Stimulated activated CD8-positive, alpha-beta memory T cell treated with anti-CD3 and anti-CD28 coated beads, Interleukin-4, amount 100 ng/mL, for 48 hours (primary cell): ENCODE data around the gene FAM110A.
"Not testable (repeated sequence)": the region's sequence is repeated elsewhere in the genome, so short reads cannot be mapped to it uniquely, and the experiment has no call there.

ENCODE experiments used
- DNase-seq: peaks from one replicate; pipeline ENCODE4 v3.0.0-alpha.2; 2020

The FAM110A gene

DNA sequence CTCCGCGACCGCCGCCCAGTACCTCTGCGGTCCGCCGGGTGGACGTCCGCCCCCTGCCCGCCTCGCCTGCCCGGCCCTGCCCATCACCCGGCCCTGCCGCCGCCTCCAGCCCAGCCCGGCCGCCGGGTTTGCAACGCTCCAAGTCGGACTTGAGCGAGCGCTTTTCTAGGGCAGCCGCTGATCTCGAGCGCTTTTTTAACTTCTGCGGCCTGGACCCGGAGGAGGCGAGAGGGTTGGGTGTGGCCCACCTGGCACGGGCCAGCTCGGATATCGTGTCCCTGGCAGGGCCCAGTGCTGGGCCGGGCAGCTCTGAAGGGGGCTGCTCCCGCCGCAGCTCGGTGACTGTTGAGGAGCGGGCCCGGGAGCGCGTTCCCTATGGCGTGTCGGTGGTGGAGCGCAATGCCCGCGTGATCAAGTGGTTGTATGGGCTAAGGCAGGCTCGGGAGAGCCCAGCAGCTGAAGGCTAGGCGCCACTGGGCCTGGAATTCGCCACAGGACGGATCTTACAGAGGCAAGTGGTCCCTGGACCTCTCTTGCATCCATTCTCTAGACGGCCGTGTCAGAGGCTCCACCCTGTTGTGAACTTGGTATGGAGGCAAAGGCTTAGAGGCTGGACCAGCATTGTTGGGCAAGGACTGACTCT is 11.8 kb downstream of the FAM110A start:
- peak; percentile 39 for DNase-seq

DNA sequence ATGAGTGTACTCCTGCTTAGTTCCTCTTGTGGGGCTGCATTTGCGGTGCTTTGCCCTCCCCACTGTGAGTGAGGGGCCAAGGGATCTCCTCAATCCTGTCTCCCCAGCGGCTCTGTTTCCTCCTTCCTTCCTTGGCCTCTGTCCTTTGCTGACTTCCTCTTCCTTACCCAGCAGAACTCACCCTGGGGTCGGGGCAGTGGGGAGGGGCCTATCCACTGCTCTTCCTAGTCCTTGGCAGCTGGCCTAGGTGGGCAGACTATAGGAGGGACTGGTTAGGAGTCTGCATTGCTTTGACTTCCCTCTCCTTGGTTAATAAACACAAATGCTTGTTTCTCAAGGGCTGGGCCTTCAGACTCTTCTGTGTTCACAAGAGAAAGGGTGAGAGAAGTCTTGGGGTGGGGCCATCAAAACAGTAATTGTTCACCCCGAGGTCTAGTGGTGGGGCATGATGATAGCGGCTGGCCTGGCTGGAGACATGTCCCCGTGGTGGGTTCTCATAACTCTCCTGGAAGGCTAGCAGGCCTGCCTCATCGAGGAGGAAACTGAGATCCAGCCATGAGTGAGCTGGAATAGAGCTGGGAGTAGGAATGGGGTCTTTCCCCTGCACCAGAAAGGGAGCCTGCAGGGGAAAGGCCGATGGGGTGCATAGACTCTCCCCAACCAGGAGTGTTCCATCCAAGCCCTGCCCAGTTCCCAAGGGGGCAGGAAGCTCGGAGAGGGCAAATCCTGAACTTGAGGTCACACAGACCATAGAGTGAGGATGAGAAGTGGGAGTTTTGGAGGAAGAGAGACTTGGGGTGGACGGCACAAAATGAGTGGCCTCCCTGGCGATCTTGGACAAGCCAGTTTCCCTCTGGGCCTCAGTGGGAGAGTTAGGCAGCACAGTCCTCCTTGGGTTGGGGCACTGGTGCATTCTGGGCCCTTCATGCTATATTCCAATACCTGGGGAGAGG is 12.7 kb downstream of the FAM110A start:
- peak; percentile 30 for DNase-seq

DNA sequence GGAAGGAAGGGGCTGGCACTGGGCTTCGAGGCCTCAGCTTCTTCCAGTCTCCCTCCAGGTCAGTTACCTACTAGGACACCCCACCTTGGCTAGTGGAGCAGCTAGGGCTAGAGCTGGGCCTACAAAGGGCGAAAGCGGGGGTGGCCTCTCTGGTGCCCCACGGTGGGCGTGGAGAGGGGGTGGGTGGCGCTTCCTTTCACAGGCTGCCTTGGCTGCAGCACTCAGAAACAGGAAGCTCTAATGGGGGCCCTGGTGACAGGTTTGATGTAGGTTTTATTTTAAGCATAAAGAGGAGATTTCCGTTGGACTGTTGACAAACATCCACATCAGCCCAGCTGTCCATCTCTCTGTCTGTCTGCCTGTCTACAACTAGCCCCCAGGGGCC is 13.4 kb downstream of the FAM110A start:
- peak; percentile 68 for DNase-seq

DNA sequence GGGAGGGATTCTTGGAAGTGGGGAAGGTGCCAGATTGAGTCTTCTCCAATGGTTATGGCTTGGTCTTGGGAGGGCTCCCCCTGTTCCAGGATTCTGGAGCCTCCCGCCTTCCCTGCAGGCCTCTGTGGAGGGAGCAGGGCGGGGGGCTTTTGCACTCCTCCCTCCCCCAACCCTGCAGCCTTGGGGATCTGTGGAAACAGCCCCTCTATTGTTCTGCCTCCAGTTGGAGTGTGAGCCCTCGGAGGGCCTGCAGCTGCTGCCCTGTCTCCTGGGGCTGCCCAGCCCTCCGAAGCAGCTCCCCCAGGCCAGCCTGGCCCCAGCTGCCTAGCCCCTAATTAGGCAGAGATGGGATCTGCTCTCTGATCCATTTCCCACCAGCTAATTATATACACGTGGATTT is 14.7 kb downstream of the FAM110A start:
- DNase-seq: no peak

DNA sequence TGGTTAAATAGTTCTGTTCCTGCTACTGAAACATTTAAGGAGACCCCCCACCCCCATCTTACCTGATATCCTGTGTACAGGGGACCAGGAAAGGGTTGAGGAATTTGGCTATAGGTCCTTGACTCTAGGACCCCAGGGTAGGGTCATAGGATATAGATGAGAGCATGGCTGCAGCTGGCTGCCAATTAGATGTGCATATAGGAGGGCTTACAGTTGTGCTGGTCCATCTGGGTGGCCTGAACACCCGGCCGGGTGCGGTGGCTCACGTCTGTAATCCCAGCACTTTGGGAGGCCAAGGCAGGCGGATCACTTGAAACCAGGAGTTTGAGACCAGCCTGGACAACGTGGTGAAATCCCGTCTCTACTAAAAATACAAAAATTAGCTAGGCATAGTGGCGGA is 15.2 kb downstream of the FAM110A start:
- not testable (repeated sequence) for DNase-seq

DNA sequence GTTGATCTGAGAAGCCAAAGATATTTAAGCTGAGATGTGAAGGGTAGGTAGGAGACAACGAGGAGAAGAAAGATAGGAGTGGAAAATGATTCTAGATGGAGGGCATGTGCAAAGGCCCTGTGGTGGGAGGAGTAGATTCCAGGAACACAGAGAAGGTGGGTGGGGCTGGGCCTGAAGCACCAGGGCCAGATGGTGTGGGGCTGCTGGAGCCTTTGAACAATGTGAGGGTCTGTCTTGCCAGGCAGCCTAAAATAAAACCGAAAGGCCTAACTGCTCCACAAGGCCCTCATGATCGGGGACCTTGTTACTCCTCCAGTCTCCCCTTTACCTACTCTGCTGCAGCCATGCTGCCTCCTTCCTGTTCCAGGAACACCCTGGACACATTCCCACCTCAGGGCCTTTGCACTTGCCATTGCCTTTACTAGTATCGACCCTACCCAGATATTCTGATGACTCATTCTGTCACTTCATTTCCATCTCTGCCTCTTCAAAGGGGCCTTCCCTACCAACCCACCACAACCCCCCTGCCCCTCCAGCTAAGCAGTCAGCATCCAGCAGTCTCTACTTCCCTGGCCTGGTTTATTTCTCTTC is 20.0 kb downstream of the FAM110A start:
- no peak for DNase-seq

DNA sequence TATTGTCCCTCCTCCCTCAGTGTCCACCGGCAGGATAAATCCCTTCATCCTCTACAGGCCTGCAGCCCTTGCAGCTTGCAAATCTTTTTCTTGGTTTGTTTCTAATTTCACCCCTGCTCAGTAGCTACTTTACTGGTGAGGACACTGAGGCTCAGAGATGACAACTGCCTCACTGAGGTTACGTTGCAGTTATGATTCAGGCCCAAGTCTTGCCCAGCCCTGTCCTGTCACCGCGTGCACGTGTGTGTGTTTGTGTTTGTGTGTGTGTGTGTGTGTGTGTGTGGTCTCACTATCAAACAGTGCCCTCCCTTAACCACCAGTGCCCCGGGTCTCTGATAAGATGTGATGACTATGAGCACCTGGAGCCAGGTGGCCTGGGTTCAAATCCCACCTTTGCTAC is 21.1 kb downstream of the FAM110A start:
- DNase-seq: no peak

DNA sequence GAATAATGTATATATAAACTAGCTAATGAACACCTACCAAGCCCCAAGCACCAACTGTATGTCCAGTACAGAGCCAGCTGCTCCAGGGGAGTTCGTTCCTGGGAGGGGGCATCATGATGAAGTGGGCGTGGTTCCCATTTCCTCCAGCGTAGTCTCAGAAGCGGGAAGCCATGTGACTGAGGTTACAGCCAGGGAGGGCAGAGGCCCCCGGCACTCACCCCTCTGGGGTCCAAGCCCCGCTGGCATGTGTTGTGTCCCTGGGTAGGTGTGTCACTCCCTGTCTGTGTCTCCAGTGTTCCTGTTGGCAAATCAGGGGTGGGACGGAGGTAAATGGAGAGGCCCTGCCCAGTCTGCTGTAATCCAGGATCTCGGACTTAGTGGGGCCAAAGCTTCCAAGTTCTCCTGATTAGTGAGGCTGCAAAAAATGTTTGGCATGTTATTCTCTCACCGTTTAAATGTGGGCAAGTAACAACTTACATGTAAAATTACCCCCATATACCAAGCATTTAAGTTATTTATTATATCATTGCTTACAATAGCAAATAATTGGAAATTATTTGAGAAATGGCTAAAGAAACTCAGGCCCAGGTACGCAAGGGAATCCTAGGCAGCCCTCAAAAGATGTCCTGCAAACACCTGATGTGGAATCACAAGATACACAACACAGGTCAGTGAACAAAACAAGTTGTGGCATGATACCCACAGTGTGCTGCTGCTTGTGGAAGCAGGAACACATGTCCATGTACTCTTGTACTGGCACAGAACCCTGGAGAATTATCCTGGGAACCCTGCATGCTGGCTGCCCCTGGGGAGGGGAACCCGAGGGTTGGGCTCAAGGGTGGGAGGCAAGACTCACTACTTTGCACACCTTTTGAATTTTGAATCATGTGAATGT is 22.2 kb downstream of the FAM110A start:
- DNase-seq: no peak

DNA sequence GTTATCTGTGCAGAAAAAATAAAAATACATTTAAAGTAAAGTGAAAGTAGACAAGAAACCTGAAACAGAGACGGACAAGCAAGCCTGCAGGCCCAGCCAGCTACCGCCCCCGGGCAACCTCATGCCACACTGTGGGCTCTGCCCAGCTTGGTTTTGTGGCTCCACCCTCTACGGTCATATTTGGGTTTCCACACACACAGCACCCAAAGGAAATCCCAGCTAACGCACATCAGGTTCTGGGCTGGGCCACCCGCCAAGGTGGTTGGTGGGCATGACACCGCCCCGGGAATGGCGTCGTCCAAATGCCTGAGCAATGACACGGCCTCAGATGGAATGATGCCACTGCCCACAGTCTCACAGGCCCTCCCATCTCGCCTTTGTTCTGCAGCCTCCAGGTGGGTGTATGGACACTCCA is 22.9 kb downstream of the FAM110A start:
- DNase-seq: peak; percentile 69

DNA sequence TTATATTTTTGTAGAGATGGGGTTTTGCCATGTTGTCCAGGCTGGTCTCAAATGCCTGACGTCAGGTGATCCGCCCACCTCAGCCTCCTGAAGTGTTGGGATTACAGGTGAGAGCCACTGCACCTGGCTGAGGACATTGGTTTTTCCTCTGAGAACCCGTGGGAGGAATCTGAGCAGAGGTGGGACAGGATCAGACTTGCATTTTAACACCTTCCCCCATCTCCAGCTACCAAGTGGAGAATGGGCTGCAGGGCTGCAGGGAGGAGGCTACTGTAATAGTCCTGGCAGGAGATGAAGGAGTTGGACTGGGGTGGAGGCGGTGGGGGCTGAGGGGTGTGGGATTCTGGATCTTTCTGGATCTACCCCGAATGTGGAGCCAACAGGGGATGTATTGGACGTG is 24.5 kb downstream of the FAM110A start:
- no peak for DNase-seq

DNA sequence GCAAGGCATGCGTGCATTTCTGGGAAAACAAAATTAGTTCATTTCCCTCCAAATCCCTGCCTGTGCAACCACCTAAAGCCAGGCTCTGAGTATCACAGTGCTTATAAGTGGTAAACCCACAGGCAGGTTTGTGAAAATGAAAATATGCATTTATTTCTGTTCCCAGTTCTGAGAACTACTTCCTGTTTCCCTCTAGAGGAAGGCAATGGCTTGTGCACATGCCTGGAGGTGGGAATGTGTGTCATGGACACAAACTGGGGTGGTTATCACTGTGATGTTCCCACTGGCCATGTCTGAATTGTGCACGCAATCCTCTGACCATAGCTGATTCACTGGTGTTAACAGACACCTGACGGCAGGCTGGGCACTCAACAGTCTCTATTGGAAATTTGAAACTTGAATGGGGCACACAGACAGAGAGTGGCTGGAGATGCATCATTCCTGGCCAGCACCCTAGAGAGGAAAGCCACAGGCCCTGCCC is 26.3 kb downstream of the FAM110A start:
- no peak for DNase-seq

DNA sequence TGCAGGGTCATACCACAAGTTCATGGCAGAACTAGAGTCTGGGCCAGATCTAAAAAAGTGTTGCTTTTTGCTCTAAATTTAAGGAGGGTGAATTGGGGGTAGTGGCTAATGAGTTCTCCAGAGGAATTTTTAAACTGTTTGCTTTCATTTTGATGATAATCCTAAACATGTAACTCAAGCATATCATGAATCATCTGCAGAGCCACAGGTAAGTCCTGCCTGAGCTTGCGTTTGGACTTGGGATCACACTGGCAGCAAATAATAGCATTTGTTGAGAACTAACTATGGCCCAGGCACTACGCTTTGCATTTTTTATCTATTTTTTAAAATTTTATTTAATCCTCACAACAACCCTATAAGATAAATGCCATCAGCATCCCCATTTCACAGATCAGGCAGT is 27.4 kb downstream of the FAM110A start:
- no peak for DNase-seq

DNA sequence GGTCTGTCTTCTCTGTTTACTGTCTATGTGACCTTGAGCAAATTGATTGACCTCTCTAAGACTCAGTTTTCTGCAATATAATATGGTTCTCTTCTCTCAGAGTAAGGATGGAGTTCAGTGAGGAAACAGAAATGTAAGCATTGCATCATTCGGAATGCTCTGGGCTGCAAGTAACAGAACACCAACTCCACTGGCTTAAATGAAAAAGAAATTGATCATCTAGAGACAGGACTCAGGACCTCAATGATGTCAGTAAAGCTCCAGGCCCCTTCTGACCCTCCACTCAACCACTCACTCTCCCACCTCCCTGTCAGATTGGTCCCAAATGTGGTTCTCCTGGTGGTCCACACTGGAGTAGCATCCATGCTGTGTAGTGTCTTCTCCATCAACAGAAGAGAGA is 31.9 kb downstream of the FAM110A start:
- no peak for DNase-seq

DNA sequence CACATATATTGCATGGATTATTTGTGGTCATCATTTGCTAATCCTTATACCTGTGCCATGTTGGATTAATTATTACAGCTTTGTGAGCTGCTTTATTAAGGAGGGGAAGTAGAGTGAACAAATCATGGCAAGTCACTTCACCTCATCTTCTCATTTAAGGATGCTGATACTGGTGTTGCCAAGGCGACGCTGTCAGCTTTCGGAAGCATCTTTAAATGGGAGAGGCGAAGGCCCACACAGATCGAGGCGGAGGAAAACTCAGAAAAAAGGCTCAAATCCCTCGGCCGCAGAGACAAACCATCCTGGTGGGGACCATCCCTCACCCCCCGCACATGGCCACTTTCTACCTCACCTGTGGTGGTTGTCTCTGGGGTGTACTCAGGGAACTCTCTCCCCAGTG is 34.8 kb downstream of the FAM110A start:
- no peak for DNase-seq

DNA sequence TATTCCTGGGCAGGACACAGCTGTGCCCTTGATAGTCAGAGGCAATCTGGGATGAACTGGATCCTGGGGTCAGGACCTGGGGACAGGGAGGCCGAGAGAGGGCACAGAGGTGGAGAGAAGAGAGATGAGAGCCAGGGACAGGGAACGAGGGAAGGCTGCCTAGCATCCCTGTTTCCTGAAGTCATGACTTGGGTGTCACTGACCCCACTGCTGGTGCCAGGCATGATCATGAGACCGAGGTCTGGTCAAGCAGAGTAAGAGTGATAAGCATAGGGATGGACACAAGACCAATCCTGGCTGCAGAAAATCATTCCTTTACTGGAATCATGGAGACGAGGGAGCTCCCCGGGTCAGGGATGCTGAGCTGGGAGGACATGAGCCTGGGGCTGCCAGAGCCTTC is 36.1 kb downstream of the FAM110A start:
- DNase-seq: no peak

DNA sequence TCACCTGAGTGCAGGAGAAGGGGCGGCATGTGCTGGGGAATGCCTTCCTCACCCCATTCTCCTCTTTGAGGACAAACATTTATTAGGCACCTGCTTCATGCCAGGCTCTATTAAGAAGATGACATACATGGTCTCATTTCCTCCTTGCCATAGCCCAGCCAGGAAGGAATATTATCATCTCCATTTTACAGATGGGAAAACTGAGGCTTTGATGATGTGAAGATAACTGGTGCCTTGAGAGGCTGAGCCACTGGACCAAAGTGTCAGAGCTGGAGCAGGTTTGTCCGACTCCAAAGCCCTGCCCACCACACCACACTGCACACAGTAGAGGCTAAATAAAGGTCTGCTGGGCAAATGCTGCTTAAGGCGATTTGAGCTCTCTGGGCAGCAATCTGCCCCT is 37.2 kb downstream of the FAM110A start:
- DNase-seq: no peak

DNA sequence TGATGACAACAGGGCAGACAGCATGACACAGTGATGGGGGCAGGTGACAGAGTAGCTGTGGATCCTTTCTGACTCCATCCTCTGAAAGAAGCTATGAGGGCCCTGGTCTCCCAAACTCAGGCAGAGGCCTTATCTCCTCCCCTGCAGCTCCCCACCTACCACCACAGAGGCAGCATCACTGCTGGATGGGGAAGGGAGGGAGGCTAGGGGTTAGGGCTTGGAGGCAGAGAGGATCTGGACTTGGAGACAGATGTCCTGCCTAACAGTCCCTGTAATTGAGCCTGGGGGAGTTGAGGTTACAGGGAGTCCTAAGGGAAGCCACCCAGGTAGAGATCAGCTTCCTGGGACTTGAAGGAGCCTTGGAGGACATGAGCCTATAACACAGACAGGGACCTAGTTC is 37.9 kb downstream of the FAM110A start:
- DNase-seq: no peak

DNA sequence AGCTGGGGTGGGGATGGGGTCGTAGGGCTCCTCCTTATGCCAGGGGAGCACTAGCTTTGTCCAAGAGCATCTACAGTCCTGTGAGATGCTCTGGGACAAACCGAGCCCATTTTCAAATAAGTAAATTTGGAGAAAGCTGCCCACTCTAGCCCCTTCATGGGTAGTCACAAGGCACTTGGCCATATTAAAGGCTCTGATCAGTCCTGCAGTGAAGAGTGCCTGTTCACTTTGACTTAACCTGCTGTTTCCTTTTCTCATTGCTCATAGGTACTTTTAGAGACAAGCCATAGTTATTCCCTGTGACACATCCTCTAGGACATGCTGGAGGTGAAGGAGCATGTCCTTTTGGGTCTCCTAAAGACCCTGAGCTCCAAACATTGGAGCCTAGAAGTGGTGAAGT is 38.4 kb downstream of the FAM110A start:
- no peak for DNase-seq

DNA sequence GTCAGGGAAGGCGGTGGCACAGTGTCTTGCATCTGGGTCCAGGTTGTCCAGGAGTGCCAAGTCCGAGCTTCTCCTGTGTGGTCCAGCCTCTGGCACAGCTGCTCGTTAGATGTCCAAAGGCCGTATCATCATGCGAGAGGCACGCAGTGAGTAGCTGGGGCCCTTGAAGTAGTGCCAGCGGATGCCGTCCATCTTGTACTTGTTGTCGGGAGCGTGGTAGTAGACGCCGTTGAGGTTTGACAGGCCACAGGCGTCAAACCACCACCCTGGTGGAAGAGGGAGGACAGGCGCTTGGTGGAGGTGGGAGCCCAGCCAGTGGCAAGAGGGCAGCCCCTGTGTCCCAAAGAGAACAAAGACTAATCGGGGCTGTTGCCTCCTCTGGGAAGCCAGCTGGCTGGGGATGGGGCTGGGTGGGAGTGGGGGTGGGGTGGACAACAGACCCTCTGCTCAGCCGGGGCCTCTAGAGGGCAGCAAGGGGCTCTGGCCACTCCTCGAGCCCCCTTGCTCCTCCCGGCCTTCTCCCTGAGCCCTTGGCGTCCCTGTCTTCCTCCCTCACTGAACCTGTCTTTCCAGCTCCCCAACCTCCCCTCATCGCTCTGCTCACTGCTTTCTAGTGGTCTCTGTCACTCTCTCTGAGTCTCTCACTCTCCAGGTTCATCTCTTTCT is 39.5 kb downstream of the FAM110A start:
- DNase-seq: no peak

DNA sequence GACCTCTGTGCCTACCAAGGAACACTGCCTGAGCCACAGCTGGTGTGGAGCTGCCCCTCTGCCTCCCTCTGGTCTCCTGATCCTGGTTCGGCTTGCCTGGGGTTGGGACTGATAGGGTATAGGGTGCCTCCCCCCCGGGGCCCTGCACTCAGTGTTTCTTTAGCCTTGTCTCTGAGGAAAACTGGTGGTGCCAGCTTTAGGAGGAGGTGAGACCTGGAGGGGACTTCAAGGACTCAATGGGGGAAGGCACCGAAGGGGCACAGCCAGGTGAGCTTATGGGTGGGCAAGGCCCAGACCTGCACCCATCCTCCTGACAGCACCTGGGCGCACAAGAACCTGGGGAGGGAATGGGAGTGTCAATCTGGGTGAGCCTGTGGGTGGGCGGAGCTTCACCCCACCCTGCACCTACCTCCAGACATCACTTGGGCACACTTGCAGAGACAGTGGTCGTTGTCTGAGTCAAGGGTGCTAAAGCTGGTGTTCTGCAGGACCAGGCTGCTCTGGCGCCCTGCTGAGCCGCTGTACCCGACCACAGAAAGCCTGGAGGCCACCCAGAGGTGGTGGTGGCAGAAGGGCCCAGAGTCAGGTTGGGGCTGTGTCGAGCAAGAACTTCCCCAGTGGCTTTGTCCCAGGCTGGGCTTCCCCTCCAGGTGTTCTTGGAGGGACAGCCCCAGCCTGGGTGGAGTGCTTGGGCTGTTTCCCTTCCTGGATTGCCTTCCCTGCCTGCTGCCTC is 40.5 kb downstream of the FAM110A start:
- no peak for DNase-seq

DNA sequence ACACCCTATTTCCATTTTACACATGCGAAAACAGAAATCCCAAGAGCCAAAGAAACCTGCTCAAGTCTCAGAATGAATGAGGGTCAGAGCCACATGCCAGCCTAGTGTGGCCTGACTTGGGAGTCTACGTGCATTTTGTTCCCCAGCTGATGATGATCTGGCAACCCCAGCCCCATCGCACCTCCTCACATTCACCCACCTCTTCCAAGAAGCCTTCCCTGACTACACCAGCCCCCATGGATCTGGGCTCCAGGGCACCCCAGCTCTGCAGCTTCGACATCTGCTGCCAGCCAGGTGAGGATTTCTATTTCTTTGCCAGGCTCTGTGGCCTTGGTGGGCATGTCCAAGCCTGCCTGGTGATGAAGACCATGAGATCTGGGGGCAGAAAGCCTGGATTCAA is 41.6 kb downstream of the FAM110A start:
- DNase-seq: no peak

DNA sequence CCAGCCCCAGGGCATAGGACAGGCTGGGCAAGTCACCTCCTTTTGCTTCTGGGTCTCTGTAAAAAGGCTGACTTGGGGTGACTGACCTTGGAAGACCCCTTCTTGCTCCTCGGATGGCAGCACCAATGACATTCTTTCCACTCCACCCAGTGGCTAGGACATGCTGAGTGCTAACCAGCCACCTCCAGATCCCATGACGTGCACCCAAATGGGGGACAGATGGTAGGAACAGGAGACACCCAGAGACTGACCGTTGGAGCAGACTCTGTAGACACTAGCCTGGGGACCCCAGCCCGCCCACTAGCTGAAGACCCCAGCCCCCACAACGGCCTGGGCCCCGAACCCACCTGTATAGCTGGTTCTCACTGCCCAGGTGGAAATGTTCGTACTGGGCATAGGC is 44.3 kb downstream of the FAM110A start:
- no peak for DNase-seq
